DMS79 treated with DMSO at 0.1 percent for 48 hours (cell line): ENCODE measurements around the gene MEN1.
A peak's percentile ranks its signal among the peaks of the same experiment; 100 is the strongest.

ENCODE experiments used
- DNase-seq: peaks from one replicate; lab custom pipeline; 2025; lab: John Stamatoyannopoulos, UW

MEN1 gene

GRCh38 chr11:64762674-64763525 is 47.5 kb downstream of the MEN1 start:
- peak; percentile 74 for DNase-seq

- DNase-seq = no peak
These were observed 48.1 kb downstream of the MEN1 start for GRCh38 chr11:64762277-64762673.

GRCh38 chr11:64760759-64761420 is 49.5 kb downstream of the MEN1 start:
- DNase-seq = no peak

- no peak for DNase-seq
These were observed 50.3 kb downstream of the MEN1 start, which contains the start of gene PYGM for GRCh38 chr11:64759722-64760719. TSS of gene PYGM (minus strand) at chr11:64759974. CDS start at chr11:64759898, 76 bp downstream.

GRCh38 chr11:64759131-64759721 is 51.1 kb downstream of the MEN1 start:
- no peak for DNase-seq

- no peak for DNase-seq
These were observed 51.8 kb downstream of the MEN1 start for GRCh38 chr11:64758330-64759079.

GRCh38 chr11:64757549-64758329 is 52.6 kb downstream of the MEN1 start:
- no peak for DNase-seq

GRCh38 chr11:64755681-64756361 is 54.5 kb downstream of the MEN1 start:
- DNase-seq = no peak

GRCh38 chr11:64754919-64755662 is 55.3 kb downstream of the MEN1 start:
- DNase-seq = no peak

GRCh38 chr11:64754124-64754918 is 56.0 kb downstream of the MEN1 start:
- no peak for DNase-seq
